ENCODE results near the gene MORN1. TPM values are rescaled to one million over a fixed set of nuclear protein-coding genes. Genes with fewer than 3 reads are reported as not detected.

Gene MORN1
- total RNA-seq, 4 donors from 2014 or later, result 5.7 to 13.4 (median 8.5) TPM

GRCh38 chr1:2326524-2326923 is 64.8 kb downstream of the MORN1 start:
- no peaks in the 10 kb centered on the region for H3K9me3 ChIP-seq
- H3K36me3 ChIP-seq, result no peaks in the 10 kb centered on the region
- no peak overlapping the region for H3K27ac ChIP-seq
- no peak for DNase-seq (ENCODE audit: low spot score in 2 of 2)
- TF ChIP-seq EP300 (IDR thresholded peaks at IDR 0.05), result no peak
- H3K27me3 ChIP-seq, result peaks cover 8% of the 10 kb centered on the region
- H3K4me1 ChIP-seq, result peaks cover 38% of the 10 kb centered on the region
- H3K4me3 ChIP-seq, result no peak overlapping the region
- WGBS, result 0% methylated on average over 1 of the region's 21 CpGs

GRCh38 chr1:2324553-2325366 is 66.6 kb downstream of the MORN1 start:
- TF ChIP-seq POLR2AphosphoS5 (IDR thresholded peaks at IDR 0.05), result no peak
- TF ChIP-seq CTCF (IDR thresholded peaks at IDR 0.05), result no peak
- no peak for TF ChIP-seq EP300 (IDR thresholded peaks at IDR 0.05)
- no peak for TF ChIP-seq POLR2A (IDR thresholded peaks at IDR 0.05)
- Histone ChIP-seq H3K9me3 (no peaks in the 10 kb centered on the region), H3K27me3 (peaks cover 8% of the 10 kb centered on the region), H3K27ac (no peak overlapping the region), H3K4me1 (peaks cover 39% of the 10 kb centered on the region), H3K36me3 (no peaks in the 10 kb centered on the region), H3K4me3 (no peak overlapping the region)
- DNase-seq (ENCODE audit: low spot score in 2 of 2), result no peak
- 83% methylated on average over 7 of the region's 18 CpGs for WGBS

- WGBS, result 89% methylated on average over 11 of the region's 16 CpGs
- TF ChIP-seq POLR2A (IDR thresholded peaks at IDR 0.05) (no peak), POLR2AphosphoS5 (IDR thresholded peaks at IDR 0.05) (no peak), CTCF (IDR thresholded peaks at IDR 0.05) (no peak), EP300 (IDR thresholded peaks at IDR 0.05) (no peak)
- Histone ChIP-seq H3K9me3 (no peaks in the 10 kb centered on the region), H3K4me1 (peaks cover 50% of the 10 kb centered on the region), H3K27me3 (peaks cover 8% of the 10 kb centered on the region), H3K27ac (peak overlapping the region; percentile 71), H3K4me3 (no peak overlapping the region), H3K36me3 (no peaks in the 10 kb centered on the region)
- no peak for DNase-seq (ENCODE audit: low spot score in 2 of 2)
Observed at GRCh38 chr1:2323451-2323974, 67.8 kb downstream of the MORN1 start.

- Histone ChIP-seq H3K4me3 (peak overlapping the region; percentile 29), H3K4me1 (peaks cover 55% of the 10 kb centered on the region), H3K36me3 (no peaks in the 10 kb centered on the region), H3K9me3 (no peaks in the 10 kb centered on the region), H3K27me3 (peaks cover 8% of the 10 kb centered on the region), H3K27ac (peak overlapping the region; percentile 71)
- WGBS, result 27% methylated on average over 3 of the region's 41 CpGs
- no peak for DNase-seq (ENCODE audit: low spot score in 2 of 2)
- no peak for TF ChIP-seq EP300 (IDR thresholded peaks at IDR 0.05)
- TF ChIP-seq POLR2AphosphoS5 (IDR thresholded peaks at IDR 0.05), result no peak
- TF ChIP-seq CTCF (IDR thresholded peaks at IDR 0.05), result no peak
- no peak for TF ChIP-seq POLR2A (IDR thresholded peaks at IDR 0.05)
Observed at GRCh38 chr1:2322581-2323211, 68.7 kb downstream of the MORN1 start.

- H3K9me3 ChIP-seq, result no peaks in the 10 kb centered on the region
- H3K27ac ChIP-seq, result peak overlapping the region; percentile 71
- peak in 1 of 3 donors; percentile 57 for TF ChIP-seq POLR2AphosphoS5 (IDR thresholded peaks at IDR 0.05)
- no peak for TF ChIP-seq POLR2A (IDR thresholded peaks at IDR 0.05)
- DNase-seq (ENCODE audit: low spot score in 2 of 2), result peak in 1 of 2 donors; percentile 91
- WGBS, result 12% methylated on average over 30 of the region's 30 CpGs
- H3K27me3 ChIP-seq, result peaks cover 8% of the 10 kb centered on the region
- H3K4me1 ChIP-seq, result peaks cover 55% of the 10 kb centered on the region
- peak overlapping the region; percentile 29 for H3K4me3 ChIP-seq
- H3K36me3 ChIP-seq, result no peaks in the 10 kb centered on the region
Observed at GRCh38 chr1:2322065-2322571, 69.2 kb downstream of the MORN1 start.
